GM11168 (cell line): ENCODE results near the gene RRAGA.

Experiments
- in situ Hi-C: fragments of 300-500 bp; cut with MboI; formaldehyde crosslinking; loops from one replicate; pipeline ENCODE4 v1.12.0; 2022; ENCODE audit warnings: low sequenced_read_pairs; ENCODE audit not compliant: unreplicated experiment

The RRAGA gene

GRCh38 chr9:19074836-19075235, 25.6 kb downstream of the RRAGA start:
- in situ Hi-C loops, result loop anchor here (25.0 kb wide), 1 partner anchor 387 kb away; no protein-coding TSS in a partner anchor

GRCh38 chr9:19085295-19085694, 36.1 kb downstream of the RRAGA start:
- in situ Hi-C loops, result loop anchor here (25.0 kb wide), 1 partner anchor 377 kb away; no protein-coding TSS in a partner anchor

DNA sequence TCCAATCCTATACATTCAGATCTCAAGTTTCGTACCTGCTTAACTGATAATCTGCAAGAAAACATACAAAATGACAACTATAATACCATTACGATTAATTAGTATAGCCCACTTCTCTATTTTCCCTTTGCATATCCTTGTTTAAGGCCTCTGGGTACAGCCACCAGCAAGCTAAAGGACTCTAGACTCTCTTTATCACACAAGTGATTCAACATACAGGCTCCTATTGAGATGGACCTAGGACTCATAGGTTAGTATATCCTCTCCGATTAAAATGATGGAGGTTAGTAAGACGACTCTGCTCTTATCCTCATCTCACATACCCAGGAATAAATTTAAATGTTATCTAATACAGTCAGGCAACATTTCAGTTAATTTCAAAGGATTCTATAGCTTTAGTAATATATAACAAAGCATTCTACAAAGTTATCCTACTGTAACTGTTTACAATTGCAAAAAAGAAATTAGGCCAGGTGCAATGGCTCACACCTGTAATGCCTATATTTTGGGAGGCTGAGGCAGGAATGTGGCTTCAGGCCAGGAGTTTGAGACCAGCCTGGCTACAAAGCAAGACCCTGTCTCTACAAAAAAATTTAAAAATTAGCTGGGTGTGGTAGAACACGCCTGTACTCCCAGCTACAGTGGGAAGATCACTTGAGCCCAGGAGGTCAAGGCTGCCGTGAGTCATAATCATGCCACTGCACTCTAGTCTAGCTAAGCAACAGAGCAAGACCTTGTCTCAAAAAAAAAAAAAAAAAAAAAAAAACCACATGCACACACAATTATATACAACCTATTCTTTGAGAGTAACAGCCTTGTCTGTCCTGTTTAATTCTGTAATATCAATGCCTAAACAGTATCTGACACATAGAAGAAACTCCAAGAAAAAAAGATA, 38.1 kb downstream of the RRAGA start:
- in situ Hi-C loops, result loop anchor here (25.0 kb wide), 1 partner anchor 375 kb away; no protein-coding TSS in a partner anchor

- in situ Hi-C loops, result loop anchor here (25.0 kb wide), 1 partner anchor 365 kb away; no protein-coding TSS in a partner anchor
These were observed 48.2 kb downstream of the RRAGA start for GRCh38 chr9:19097431-19097830.
